GM23248 (cell line): Measurements from ENCODE around the gene GOLGA2. TPM values are rescaled to one million over a fixed set of nuclear protein-coding genes. Genes with fewer than 3 reads are reported as not detected.

Experiments used
- DNase-seq: peaks from one replicate; pipeline ENCODE4 v3.0.0-alpha.2; 2015
- H2AFZ ChIP-seq: fragments of 200-600 bp; sonication (generic); 2 replicates; pipeline ENCODE4 v1.6.1; 2016; ENCODE audit warnings: antibody characterized with exemption
- H3F3A ChIP-seq: fragments of 200-600 bp; sonication (generic); 2 replicates; pipeline ENCODE4 v1.6.1; 2016; ENCODE audit warnings: mild to moderate bottlenecking, antibody characterized with exemption, mixed run types; ENCODE audit not compliant: insufficient read depth
- H3K27ac ChIP-seq: fragments of 200-600 bp; sonication (generic); 2 replicates; pipeline ENCODE4 v1.5.1; 2016; ENCODE audit warnings: mild to moderate bottlenecking
- H3K27me3 ChIP-seq: fragments of 200-600 bp; sonication (generic); replicated peaks from 2 replicates; pipeline ENCODE4 v1.6.1; 2016; ENCODE audit warnings: mild to moderate bottlenecking; ENCODE audit not compliant: insufficient read depth
- H3K36me3 ChIP-seq: fragments of 200-600 bp; sonication (generic); 2 replicates; pipeline ENCODE4 v1.6.1; 2016; ENCODE audit warnings: low read depth, mild to moderate bottlenecking
- H3K4me1 ChIP-seq: fragments of 200-600 bp; sonication (generic); 2 replicates; pipeline ENCODE4 v1.6.1; 2016; ENCODE audit warnings: mild to moderate bottlenecking; ENCODE audit not compliant: insufficient read depth
- H3K4me2 ChIP-seq: fragments of 200-600 bp; sonication (generic); one replicate; pipeline ENCODE4 v1.6.1; 2016; ENCODE audit warnings: mild to moderate bottlenecking; ENCODE audit not compliant: unreplicated experiment
- H3K4me3 ChIP-seq: fragments of 200-600 bp; sonication (generic); 2 replicates; pipeline ENCODE4 v1.5.1; 2016; ENCODE audit warnings: mild to moderate bottlenecking
- H3K79me2 ChIP-seq: fragments of 200-600 bp; sonication (generic); 2 replicates; pipeline ENCODE4 v1.6.1; 2016; ENCODE audit warnings: mild to moderate bottlenecking; ENCODE audit not compliant: insufficient read depth
- H3K9ac ChIP-seq: fragments of 200-600 bp; sonication (generic); 2 replicates; pipeline ENCODE4 v1.6.1; 2016; ENCODE audit warnings: mild to moderate bottlenecking
- H3K9me2 ChIP-seq: fragments of 200-600 bp; sonication (generic); 2 replicates; pipeline ENCODE4 v1.6.1; 2016; ENCODE audit warnings: mixed run types, mild to moderate bottlenecking, moderate library complexity; ENCODE audit not compliant: insufficient read depth
- H3K9me3 ChIP-seq: fragments of 200-600 bp; sonication (generic); one replicate; pipeline ENCODE4 v1.6.1; 2017; ENCODE audit warnings: low read depth
- H4K20me1 ChIP-seq: fragments of 200-600 bp; sonication (generic); 2 replicates; pipeline ENCODE4 v1.6.0; 2016; ENCODE audit not compliant: insufficient read depth
- EZH2 ChIP-seq: fragments of 200-600 bp; sonication (generic); IDR thresholded peaks from 2 replicates; pipeline ENCODE4 v1.6.1; 2018; ENCODE audit warnings: antibody characterized with exemption, mild to moderate bottlenecking; ENCODE audit not compliant: insufficient read depth, poor library complexity, severe bottlenecking
- EZH2phosphoT487 ChIP-seq: fragments of 200-600 bp; sonication (generic); IDR thresholded peaks from 2 replicates; pipeline ENCODE4 v1.6.1; 2018; ENCODE audit warnings: antibody characterized with exemption, moderate library complexity, mild to moderate bottlenecking, low read depth; ENCODE audit not compliant: insufficient read depth
- WGBS, 2 experiments: methylation state at CpG; one replicate each; pipeline ENCODE4 v1.1.6; 2015 to 2017; ENCODE audit warnings: low lambda C conversion rate in 2 of 2, low coverage in 1 of 2; ENCODE audit errors: missing lambda C conversion rate in 2 of 2; 5-methylcytosine and 5-hydroxymethylcytosine counted together
- in situ Hi-C: fragments of 300-500 bp; cut with MboI; formaldehyde crosslinking; loops from 2 replicates; pipeline ENCODE4 v1.15.0; 2020
- polyA plus RNA-seq: library from polyadenylated mRNA; unstranded; fragments of >200 nt; fragmentation: Nextera tagmentation; extraction: Ambion mirVana; gene quantifications from 2 replicates; pipeline ENCODE4 v1.2.1, GENCODE V29; 2016
- total RNA-seq: library from RNA; depleted of rRNA; stranded (reverse); fragments of >200 nt; shearing (Covaris generic); gene quantifications from 2 replicates; pipeline ENCODE4 v1.2.3, GENCODE V29; 2014

The GOLGA2 gene
- total and polyA plus RNA-seq, 2 experiments from 2014 or later, result 35.1 to 116 TPM

GRCh38 chr9:128213746-128214497 is 61.9 kb downstream of the GOLGA2 start:
- Histone ChIP-seq H3K27ac (no peak overlapping the region), H3K9me3 (no peaks in the 10 kb centered on the region), H3K36me3 (no peaks in the 10 kb centered on the region; the same call in 1 of the 2 replicates), H3F3A (peaks cover 6% of the 10 kb centered on the region), H3K27me3 (no peaks in the 10 kb centered on the region), H3K9me2 (no peaks in the 10 kb centered on the region), H3K9ac (no peak overlapping the region), H3K4me1 (peaks cover 26% of the 10 kb centered on the region), H2AFZ (no peak overlapping the region), H3K79me2 (no peaks in the 10 kb centered on the region), H3K4me2 (no peak overlapping the region), H3K4me3 (no peak overlapping the region), H4K20me1 (no peaks in the 10 kb centered on the region)
- WGBS, 2 experiments, result 74 to 79% methylated on average over 12 of the region's 12 CpGs
- no peak for TF ChIP-seq EZH2
- no peak for DNase-seq
- in situ Hi-C loops, result no loop called here

DNA sequence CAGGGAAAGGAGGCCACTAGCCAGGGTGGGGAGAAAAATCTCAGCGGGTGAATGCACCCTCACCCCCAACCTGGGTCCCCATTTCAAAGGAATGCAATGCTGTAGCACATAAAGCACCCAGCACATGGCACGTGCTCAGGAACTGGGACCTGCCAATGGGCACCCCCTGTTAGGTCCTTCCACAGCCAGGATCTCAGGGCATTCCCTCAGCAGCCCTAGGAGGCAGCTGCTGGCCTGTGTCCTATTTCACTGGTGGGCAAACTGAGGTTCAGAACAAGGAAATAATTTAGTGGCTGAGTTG is 63.9 kb downstream of the GOLGA2 start:
- 29 to 32% methylated on average over 2 of the region's 2 CpGs for WGBS, 2 experiments
- Histone ChIP-seq H3K27ac (no peak overlapping the region), H3K9ac (no peak overlapping the region), H3K4me1 (peaks cover 25% of the 10 kb centered on the region), H3K9me3 (no peaks in the 10 kb centered on the region), H3K9me2 (no peaks in the 10 kb centered on the region), H3K36me3 (no peaks in the 10 kb centered on the region), H3K4me3 (no peak overlapping the region), H4K20me1 (no peaks in the 10 kb centered on the region), H3K4me2 (no peak overlapping the region), H3K27me3 (no peaks in the 10 kb centered on the region), H2AFZ (no peak overlapping the region), H3K79me2 (no peaks in the 10 kb centered on the region), H3F3A (peaks cover 6% of the 10 kb centered on the region)
- in situ Hi-C loops, result no loop called here
- TF ChIP-seq EZH2phosphoT487, result no peak
- TF ChIP-seq EZH2, result no peak
- DNase-seq, result no peak

- TF ChIP-seq EZH2phosphoT487 (no peak), EZH2 (no peak)
- no peak overlapping the region for H2AFZ ChIP-seq
- 68 to 71% methylated on average over 11 to 12 of the region's 12 CpGs for WGBS, 2 experiments
- H3K9me3 ChIP-seq, result no peaks in the 10 kb centered on the region
- H3K36me3 ChIP-seq, result no peaks in the 10 kb centered on the region
- peaks cover 4% of the 10 kb centered on the region for H3F3A ChIP-seq
- H4K20me1 ChIP-seq, result no peaks in the 10 kb centered on the region
- DNase-seq, result peak; percentile 56
- H3K4me2 ChIP-seq, result no peak overlapping the region
- H3K27ac ChIP-seq, result no peak overlapping the region
- no peaks in the 10 kb centered on the region for H3K9me2 ChIP-seq
- in situ Hi-C loops, result no loop called here
- no peak overlapping the region for H3K4me3 ChIP-seq
- H3K4me1 ChIP-seq, result peaks cover 19% of the 10 kb centered on the region
- H3K9ac ChIP-seq, result no peak overlapping the region
- H3K79me2 ChIP-seq, result no peaks in the 10 kb centered on the region
- no peaks in the 10 kb centered on the region for H3K27me3 ChIP-seq
Measured at GRCh38 chr9:128211186-128211980, 64.4 kb downstream of the GOLGA2 start.

- Histone ChIP-seq H3K9me3 (no peaks in the 10 kb centered on the region), H3K9me2 (no peaks in the 10 kb centered on the region), H3F3A (no peaks in the 10 kb centered on the region; the same call in 1 of the 2 replicates), H3K27me3 (no peaks in the 10 kb centered on the region), H2AFZ (no peak overlapping the region), H3K27ac (no peak overlapping the region), H3K79me2 (peaks cover 12% of the 10 kb centered on the region; the same call in 1 of the 2 replicates), H3K36me3 (no peaks in the 10 kb centered on the region), H3K4me3 (no peak overlapping the region), H4K20me1 (no peaks in the 10 kb centered on the region), H3K9ac (no peak overlapping the region), H3K4me2 (no peak overlapping the region), H3K4me1 (no peaks in the 10 kb centered on the region)
- in situ Hi-C loops, result no loop called here
- no peak for DNase-seq
- WGBS, 2 experiments, result 65 to 69% methylated on average over 14 to 15 of the region's 15 CpGs
- no peak for TF ChIP-seq EZH2phosphoT487
Measured at GRCh38 chr9:128208946-128209669, 66.7 kb downstream of the GOLGA2 start.
